WI38 (cell line): ENCODE measurements around the gene CDYL2.

ENCODE experiments used
- H3K4me3 ChIP-seq: 2 replicates; pipeline ENCODE4 v1.5.1; 2011; ENCODE audit warnings: low read depth, mild to moderate bottlenecking, control low read depth, low read length
- CTCF ChIP-seq: IDR thresholded peaks from 2 replicates; pipeline ENCODE4 v1.5.1; 2012; ENCODE audit warnings: low read depth, mild to moderate bottlenecking, control low read depth, low read length

CDYL2 gene

GRCh38 chr16:80684136-80684765 lies 120.1 kb downstream of the CDYL2 start:
- no peak for TF ChIP-seq CTCF
- no peak overlapping the region for H3K4me3 ChIP-seq

- H3K4me3 ChIP-seq, result no peak overlapping the region
Observed at GRCh38 chr16:80683646-80684045, 120.8 kb downstream of the CDYL2 start.

GRCh38 chr16:80682421-80683070 lies 121.9 kb downstream of the CDYL2 start:
- peak overlapping the region; percentile 17; the same call in 1 of the 2 replicates for H3K4me3 ChIP-seq
- TF ChIP-seq CTCF, result no peak

More at GRCh38 chr16:80683646-80684045, 120.8 kb downstream of the CDYL2 start:
- no peak for TF ChIP-seq CTCF

GRCh38 chr16:80681436-80681835 lies 123.0 kb downstream of the CDYL2 start:
- no peak for TF ChIP-seq CTCF

GRCh38 chr16:80680839-80681238 lies 123.6 kb downstream of the CDYL2 start:
- no peak overlapping the region for H3K4me3 ChIP-seq
- TF ChIP-seq CTCF, result no peak

More at GRCh38 chr16:80681436-80681835, 123.0 kb downstream of the CDYL2 start:
- H3K4me3 ChIP-seq, result no peak overlapping the region

GRCh38 chr16:80680046-80680445 lies 124.4 kb downstream of the CDYL2 start:
- no peak overlapping the region for H3K4me3 ChIP-seq
- TF ChIP-seq CTCF, result no peak

GRCh38 chr16:80674884-80675283 lies 129.5 kb downstream of the CDYL2 start:
- no peak overlapping the region for H3K4me3 ChIP-seq
- no peak for TF ChIP-seq CTCF
